Peyer's patch (tissue), 4 donors: ENCODE data around the gene ATP2C2. TPM values are rescaled to one million over a fixed set of nuclear protein-coding genes. Genes with fewer than 3 reads are reported as not detected.

Source experiments
- DNase-seq, 3 donors: peaks; one replicate each; pipeline ENCODE4 v3.0.0-alpha.2; 2017 to 2019
- H3K27ac ChIP-seq, 4 donors: fragments of 200-600 bp; sonication (generic); one replicate each; pipeline ENCODE4 v1.5.1; 2016 to 2019
- H3K27me3 ChIP-seq, 2 donors: fragments of 200-600 bp; sonication (generic); one replicate each; pipeline ENCODE4 v1.5.1; 2019
- H3K36me3 ChIP-seq, 3 donors: fragments of 200-600 bp; sonication (generic); one replicate each; pipeline ENCODE4 v1.5.1; 2016 to 2019
- H3K4me1 ChIP-seq, 4 donors: fragments of 200-600 bp; sonication (generic); one replicate each; pipeline ENCODE4 v1.5.1; 2016 to 2019
- H3K4me3 ChIP-seq, 4 donors: fragments of 200-600 bp; sonication (generic); 1 replicate in 3 of 4; 2 replicates in 1 of 4; pipeline ENCODE4 v1.5.1; 2016 to 2019; ENCODE audit warnings: mild to moderate bottlenecking in 1 of 4
- H3K9me3 ChIP-seq, 4 donors: fragments of 200-600 bp; sonication (generic); one replicate each; pipeline ENCODE4 v1.5.1; 2016 to 2019; ENCODE audit warnings: mild to moderate bottlenecking in 1 of 4
- CTCF ChIP-seq, 6 experiments: fragments of 450-650 bp in 4 of 6; fragments of 200-600 bp in 2 of 6; sonication (generic) in 1 of 6; IDR thresholded peaks; one replicate each; pipeline ENCODE4 v1.5.1; 2017 to 2019; ENCODE audit warnings: antibody characterized with exemption in 6 of 6, mild to moderate bottlenecking in 3 of 6, moderate library complexity in 1 of 6
- POLR2A ChIP-seq, 2 donors: fragments of 450-650 bp; IDR thresholded peaks; one replicate each; pipeline ENCODE4 v1.5.1; 2017; ENCODE audit warnings: antibody characterized with exemption in 2 of 2, mild to moderate bottlenecking in 2 of 2, moderate library complexity in 2 of 2
- total RNA-seq, 4 donors: library from RNA; depleted of rRNA; stranded (reverse); fragments of >200 nt; gene quantifications; one replicate each; pipeline ENCODE4 v1.1.0, GENCODE V29; 2016

Gene ATP2C2
- total RNA-seq, 4 donors from 2014 or later, result 84.2 to 148 (median 115) TPM

DNA sequence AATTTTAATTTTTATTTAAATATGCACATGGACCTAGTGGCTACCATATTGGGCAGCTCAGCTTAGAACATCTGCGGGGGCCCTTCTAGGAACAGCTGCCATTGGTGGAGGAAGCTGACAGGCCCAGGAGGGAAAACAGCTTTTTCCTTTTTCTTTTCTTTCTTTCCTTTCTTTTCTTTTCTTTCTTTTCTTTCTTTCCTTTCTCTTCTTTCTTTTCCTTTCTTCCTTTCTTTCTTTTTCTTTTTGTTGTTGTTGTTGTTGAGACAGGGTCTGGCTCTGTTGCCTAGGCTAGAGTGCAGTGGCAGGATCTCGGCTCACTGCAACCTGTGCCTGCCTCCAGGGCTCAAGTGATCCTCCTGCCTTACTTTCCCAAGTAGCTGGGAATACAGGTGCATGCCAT is 43.4 kb downstream of the ATP2C2 start:
- Histone ChIP-seq H3K27me3 (no peaks in the 10 kb centered on the region), H3K4me3 (no peak overlapping the region), H3K9me3 (no peaks in the 10 kb centered on the region), H3K36me3 (no peaks in the 10 kb centered on the region), H3K4me1 (no peaks in the 10 kb centered on the region), H3K27ac (no peak overlapping the region)
- no peak for TF ChIP-seq POLR2A (IDR thresholded peaks at IDR 0.05)
- TF ChIP-seq CTCF (IDR thresholded peaks at IDR 0.05), result no peak
- no peak for DNase-seq

GRCh38 chr16:84412262-84412661 is 43.9 kb downstream of the ATP2C2 start:
- Histone ChIP-seq H3K4me3 (no peak overlapping the region), H3K27me3 (no peaks in the 10 kb centered on the region), H3K27ac (no peak overlapping the region), H3K9me3 (no peaks in the 10 kb centered on the region), H3K4me1 (no peaks in the 10 kb centered on the region), H3K36me3 (no peaks in the 10 kb centered on the region)
- no peak for DNase-seq
- no peak for TF ChIP-seq POLR2A (IDR thresholded peaks at IDR 0.05)
- TF ChIP-seq CTCF (IDR thresholded peaks at IDR 0.05), result no peak

- Histone ChIP-seq H3K9me3 (no peaks in the 10 kb centered on the region), H3K27me3 (no peaks in the 10 kb centered on the region), H3K4me1 (no peaks in the 10 kb centered on the region), H3K36me3 (no peaks in the 10 kb centered on the region), H3K4me3 (no peak overlapping the region), H3K27ac (no peak overlapping the region)
- TF ChIP-seq POLR2A (IDR thresholded peaks at IDR 0.05), result no peak
- DNase-seq, result no peak
Measured at GRCh38 chr16:84413244-84414004, 45.1 kb downstream of the ATP2C2 start.

- Histone ChIP-seq H3K9me3 (no peaks in the 10 kb centered on the region), H3K27ac (no peak overlapping the region), H3K27me3 (no peaks in the 10 kb centered on the region), H3K4me3 (no peak overlapping the region), H3K36me3 (no peaks in the 10 kb centered on the region), H3K4me1 (no peaks in the 10 kb centered on the region)
- DNase-seq, result no peak
- TF ChIP-seq POLR2A (IDR thresholded peaks at IDR 0.05), result no peak
- no peak for TF ChIP-seq CTCF (IDR thresholded peaks at IDR 0.05)
Measured at GRCh38 chr16:84414789-84415326, 46.5 kb downstream of the ATP2C2 start.

DNA sequence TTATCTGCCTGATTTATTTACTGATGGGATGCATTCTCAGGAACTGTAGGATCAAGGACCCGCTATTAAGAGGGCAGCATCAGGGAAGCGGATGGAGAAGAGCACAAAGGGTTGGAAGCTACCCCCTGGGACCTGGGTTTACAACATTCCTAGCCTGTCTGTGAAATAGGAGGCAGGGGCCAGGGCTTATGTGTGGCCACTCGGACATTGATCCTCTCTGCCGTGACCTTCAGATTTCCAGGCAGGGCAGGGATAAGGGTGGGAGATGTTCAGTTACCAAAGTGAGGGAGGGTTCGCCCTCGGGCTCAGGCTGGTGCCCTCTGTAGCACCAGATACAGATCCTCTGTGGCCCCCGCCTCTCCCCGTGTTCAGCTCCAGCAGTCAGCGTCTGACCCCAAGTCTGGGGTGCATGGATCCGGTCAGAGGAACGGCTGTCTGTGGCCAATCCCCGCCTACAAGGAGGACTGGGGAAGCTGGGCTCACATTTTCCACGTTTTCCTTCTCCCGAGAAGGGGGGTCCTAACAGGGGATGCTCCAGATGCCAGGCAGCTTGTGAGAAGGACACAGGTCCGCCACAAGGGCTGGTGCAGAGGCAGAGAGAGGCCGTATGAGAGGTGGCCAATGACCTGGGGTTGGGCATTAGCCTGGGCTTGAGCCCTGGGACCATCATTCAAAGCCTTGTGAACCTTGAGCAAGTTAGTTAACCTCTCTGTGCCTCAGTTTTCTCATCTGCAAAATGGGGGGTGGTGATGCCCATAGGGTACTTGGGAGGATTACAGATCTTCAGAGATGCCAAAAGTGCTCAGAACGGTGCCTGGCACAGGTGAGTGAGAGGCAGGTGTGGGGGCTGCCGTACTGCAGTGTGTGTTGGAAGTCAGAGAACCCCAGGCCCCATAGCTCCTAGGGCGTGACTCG is 48.3 kb downstream of the ATP2C2 start:
- TF ChIP-seq CTCF (IDR thresholded peaks at IDR 0.05) (no peak), POLR2A (IDR thresholded peaks at IDR 0.05) (no peak)
- Histone ChIP-seq H3K9me3 (no peaks in the 10 kb centered on the region), H3K4me1 (no peaks in the 10 kb centered on the region), H3K36me3 (no peaks in the 10 kb centered on the region), H3K27ac (no peak overlapping the region), H3K27me3 (no peaks in the 10 kb centered on the region), H3K4me3 (no peak overlapping the region)
- no peak for DNase-seq
